Measurements from ENCODE around the gene EIF4E1B. TPM values are rescaled to one million over a fixed set of nuclear protein-coding genes. Genes with fewer than 3 reads are reported as not detected.

EIF4E1B gene
- total and polyA plus RNA-seq, 3 experiments from 2014 or later = not detected

DNA sequence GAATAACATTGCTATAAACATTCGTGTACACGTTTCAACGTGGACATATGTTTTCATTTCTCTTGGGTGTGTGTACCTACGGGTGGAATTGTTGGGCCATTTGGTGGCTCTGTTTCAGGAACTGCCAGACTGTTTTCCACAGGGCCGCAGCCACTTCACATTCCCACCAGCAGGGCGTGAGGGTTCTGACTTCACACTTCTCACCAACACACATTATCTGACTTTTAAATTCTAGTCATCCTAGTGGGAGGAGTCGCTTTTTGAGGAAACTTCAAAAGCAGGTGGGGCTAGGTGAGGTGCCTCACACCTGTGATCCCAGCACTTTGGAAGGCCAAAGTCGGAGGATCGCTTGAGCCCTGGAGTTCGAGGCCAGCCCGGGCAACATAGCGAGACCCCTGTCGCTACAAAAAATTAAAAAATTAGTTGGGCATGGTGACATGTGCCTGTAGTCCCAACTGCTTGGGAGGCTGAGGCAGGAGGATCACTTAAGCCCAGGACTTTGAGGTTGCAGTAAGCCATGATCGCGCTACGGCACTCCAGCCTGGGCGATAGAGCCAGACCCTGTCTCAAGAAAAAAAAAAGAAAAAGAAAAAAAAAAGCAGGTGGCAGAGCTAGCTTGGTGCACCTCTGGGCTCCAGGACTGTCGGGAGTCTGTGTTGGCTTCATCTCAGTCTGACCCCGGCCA lies 45.3 kb downstream of the EIF4E1B start:
- ChIA-PET POLR2A (no interaction called here), CTCF (interaction anchor here (1.2 kb wide), 1 partner anchor 15 kb away, joined by 3 read pairs; no protein-coding TSS in a partner anchor)
- no peaks in the 10 kb centered on the region for H3K9me3 ChIP-seq (ENCODE audit: low read length)
- no peaks in the 10 kb centered on the region for H3K36me3 Mint-ChIP-seq
- peaks cover 37 to 60% of the 10 kb centered on the region in 2 donors for H3K27me3 Mint-ChIP-seq
- no peak overlapping the region for H3K27ac Mint-ChIP-seq
- no peaks in the 10 kb centered on the region for H3K9me3 Mint-ChIP-seq
- no peak overlapping the region for H3K4me3 ChIP-seq (ENCODE audit: low read length)
- DNase-seq = no peak
- no peak overlapping the region for H3K4me3 Mint-ChIP-seq
- no peaks in the 10 kb centered on the region for H3K4me1 ChIP-seq (ENCODE audit: insufficient read depth, low read length)
- H3K27ac ChIP-seq (ENCODE audit: low read depth, low read length) = no peak overlapping the region
- no peaks in the 10 kb centered on the region for H3K36me3 ChIP-seq (ENCODE audit: insufficient read depth, low read length)
- no peaks in the 10 kb centered on the region for H3K4me1 Mint-ChIP-seq
- H3K27me3 ChIP-seq (ENCODE audit: insufficient read depth, low read length, poor library complexity, severe bottlenecking) = peaks cover 13% of the 10 kb centered on the region

DNA sequence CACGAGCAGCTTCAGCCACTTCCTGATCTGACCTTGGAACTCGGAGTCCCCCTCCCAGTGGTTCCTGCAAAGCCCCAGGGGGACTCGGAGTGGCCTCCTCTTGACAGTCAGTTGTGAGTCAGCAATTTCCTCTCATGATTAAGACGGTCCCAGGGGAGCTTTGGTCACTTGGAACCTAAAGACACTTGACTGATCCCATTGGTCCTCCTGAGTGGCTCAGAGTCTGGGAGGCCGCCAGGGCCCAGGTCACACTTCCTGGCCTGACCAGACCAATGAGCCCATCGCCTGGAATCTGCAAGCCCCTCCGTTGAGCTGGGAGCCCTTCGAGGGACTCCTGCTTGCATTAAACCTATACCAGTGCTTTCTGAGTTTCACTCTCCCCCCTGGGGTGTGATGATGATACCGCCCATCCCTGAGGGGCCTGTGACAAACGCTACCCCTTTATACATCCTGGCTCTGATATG lies 45.9 kb downstream of the EIF4E1B start:
- peaks cover 42 to 58% of the 10 kb centered on the region in 2 donors for H3K27me3 Mint-ChIP-seq

DNA sequence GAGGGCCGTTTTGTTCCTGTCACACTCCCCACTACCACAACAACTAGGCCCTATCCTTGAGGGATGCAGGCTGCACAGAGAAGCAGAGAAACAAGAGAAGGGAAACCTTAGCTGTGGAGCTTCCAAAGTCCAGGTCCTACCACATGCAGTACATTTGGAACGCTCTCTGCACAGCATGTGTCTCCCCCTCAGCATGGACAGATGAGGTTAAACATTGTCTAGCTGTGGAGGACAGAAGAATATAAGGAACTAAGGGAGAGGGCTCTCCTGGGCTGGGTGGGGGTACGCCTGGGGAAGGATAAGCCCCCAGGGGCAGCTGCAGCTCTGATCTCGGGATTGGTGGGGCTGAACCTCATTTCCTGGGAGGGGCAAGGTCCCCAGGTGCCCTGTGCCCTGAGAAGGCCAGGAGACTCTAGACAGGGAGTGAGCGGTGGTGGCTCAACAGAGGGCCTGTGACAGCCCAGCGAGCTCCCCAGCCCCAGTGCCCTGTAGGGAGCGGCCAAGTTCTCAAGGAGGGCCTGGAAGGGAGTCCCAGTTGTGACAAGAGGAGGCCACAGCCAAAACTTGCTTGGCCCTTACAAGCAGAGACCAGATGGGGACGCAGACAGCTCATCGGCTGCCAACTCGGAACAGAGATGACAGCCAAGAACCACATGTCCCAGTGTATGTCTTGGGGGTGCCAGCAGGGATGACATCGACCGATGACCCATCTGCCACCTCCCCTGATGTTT lies 46.9 kb downstream of the EIF4E1B start:
- no peaks in the 10 kb centered on the region for H3K36me3 Mint-ChIP-seq
- H3K4me1 Mint-ChIP-seq = no peaks in the 10 kb centered on the region
- no peak overlapping the region for H3K27ac Mint-ChIP-seq
- DNase-seq = no peak
- Histone ChIP-seq H3K4me3 (ENCODE audit: low read length) (no peak overlapping the region), H3K9me3 (ENCODE audit: low read length) (no peaks in the 10 kb centered on the region), H3K4me1 (ENCODE audit: insufficient read depth, low read length) (no peaks in the 10 kb centered on the region), H3K27ac (ENCODE audit: low read depth, low read length) (no peak overlapping the region), H3K36me3 (ENCODE audit: insufficient read depth, low read length) (no peaks in the 10 kb centered on the region), H3K27me3 (ENCODE audit: insufficient read depth, low read length, poor library complexity, severe bottlenecking) (peaks cover 15% of the 10 kb centered on the region)
- H3K27me3 Mint-ChIP-seq = peaks cover 45 to 63% of the 10 kb centered on the region in 2 donors
- ChIA-PET CTCF (interaction anchor here (1.2 kb wide), 1 partner anchor 17 kb away, joined by 3 read pairs; no protein-coding TSS in a partner anchor), POLR2A (no interaction called here)
- H3K4me3 Mint-ChIP-seq = no peak overlapping the region
- no peaks in the 10 kb centered on the region for H3K9me3 Mint-ChIP-seq

More for the DNA sequence above, 45.9 kb downstream of the EIF4E1B start:
- Histone ChIP-seq H3K9me3 (ENCODE audit: low read length) (no peaks in the 10 kb centered on the region), H3K4me1 (ENCODE audit: insufficient read depth, low read length) (no peaks in the 10 kb centered on the region), H3K27ac (ENCODE audit: low read depth, low read length) (no peak overlapping the region), H3K36me3 (ENCODE audit: insufficient read depth, low read length) (no peaks in the 10 kb centered on the region), H3K27me3 (ENCODE audit: insufficient read depth, low read length, poor library complexity, severe bottlenecking) (peaks cover 15% of the 10 kb centered on the region), H3K4me3 (ENCODE audit: low read length) (no peak overlapping the region)
- H3K27ac Mint-ChIP-seq = no peak overlapping the region
- H3K4me1 Mint-ChIP-seq = no peaks in the 10 kb centered on the region
- no peaks in the 10 kb centered on the region for H3K36me3 Mint-ChIP-seq
- no peaks in the 10 kb centered on the region for H3K9me3 Mint-ChIP-seq
- ChIA-PET POLR2A (no interaction called here), CTCF (interaction anchor here (1.2 kb wide), 1 partner anchor 16 kb away, joined by 3 read pairs; no protein-coding TSS in a partner anchor)
- no peak overlapping the region for H3K4me3 Mint-ChIP-seq
- DNase-seq = no peak

DNA sequence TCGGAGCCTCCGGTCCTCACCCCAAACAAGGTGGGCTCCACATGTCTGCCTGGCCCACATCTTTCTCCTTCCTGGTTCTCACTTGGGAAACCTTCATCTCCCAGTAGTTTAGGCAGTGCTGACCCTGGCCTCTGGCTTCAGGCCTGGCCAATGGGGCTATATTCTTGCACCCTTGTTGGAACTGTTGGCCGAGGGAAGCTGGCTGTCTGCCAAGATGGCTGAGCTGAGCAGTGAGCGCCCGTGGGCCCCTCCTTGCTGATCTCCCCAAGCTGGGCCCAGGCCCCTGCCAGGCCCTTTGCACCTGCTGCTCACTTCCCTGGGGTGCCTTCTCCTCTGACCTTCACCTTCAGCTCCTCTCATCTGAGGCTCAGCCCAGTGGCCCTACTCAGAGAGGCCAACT lies 48.1 kb downstream of the EIF4E1B start:
- CTCF ChIA-PET = interaction anchor here (1.1 kb wide), 1 partner anchor 18 kb away, joined by 4 read pairs; no protein-coding TSS in a partner anchor
- H3K36me3 Mint-ChIP-seq = no peaks in the 10 kb centered on the region
- no peaks in the 10 kb centered on the region for H3K36me3 ChIP-seq (ENCODE audit: insufficient read depth, low read length)
- H3K27ac ChIP-seq (ENCODE audit: low read depth, low read length) = no peak overlapping the region
- H3K4me1 Mint-ChIP-seq = no peaks in the 10 kb centered on the region
- no peak for DNase-seq
- H3K4me3 ChIP-seq (ENCODE audit: low read length) = no peak overlapping the region
- POLR2A ChIA-PET = no interaction called here
- no peaks in the 10 kb centered on the region for H3K4me1 ChIP-seq (ENCODE audit: insufficient read depth, low read length)
- H3K27ac Mint-ChIP-seq = no peak overlapping the region
- peaks cover 15% of the 10 kb centered on the region for H3K27me3 ChIP-seq (ENCODE audit: insufficient read depth, low read length, poor library complexity, severe bottlenecking)
- H3K27me3 Mint-ChIP-seq = peaks cover 50 to 63% of the 10 kb centered on the region in 2 donors
- H3K9me3 ChIP-seq (ENCODE audit: low read length) = no peaks in the 10 kb centered on the region
- H3K9me3 Mint-ChIP-seq = peaks cover 0 to under 1% (median 0%) of the 10 kb centered on the region in 5 donors
- H3K4me3 Mint-ChIP-seq = no peak overlapping the region

DNA sequence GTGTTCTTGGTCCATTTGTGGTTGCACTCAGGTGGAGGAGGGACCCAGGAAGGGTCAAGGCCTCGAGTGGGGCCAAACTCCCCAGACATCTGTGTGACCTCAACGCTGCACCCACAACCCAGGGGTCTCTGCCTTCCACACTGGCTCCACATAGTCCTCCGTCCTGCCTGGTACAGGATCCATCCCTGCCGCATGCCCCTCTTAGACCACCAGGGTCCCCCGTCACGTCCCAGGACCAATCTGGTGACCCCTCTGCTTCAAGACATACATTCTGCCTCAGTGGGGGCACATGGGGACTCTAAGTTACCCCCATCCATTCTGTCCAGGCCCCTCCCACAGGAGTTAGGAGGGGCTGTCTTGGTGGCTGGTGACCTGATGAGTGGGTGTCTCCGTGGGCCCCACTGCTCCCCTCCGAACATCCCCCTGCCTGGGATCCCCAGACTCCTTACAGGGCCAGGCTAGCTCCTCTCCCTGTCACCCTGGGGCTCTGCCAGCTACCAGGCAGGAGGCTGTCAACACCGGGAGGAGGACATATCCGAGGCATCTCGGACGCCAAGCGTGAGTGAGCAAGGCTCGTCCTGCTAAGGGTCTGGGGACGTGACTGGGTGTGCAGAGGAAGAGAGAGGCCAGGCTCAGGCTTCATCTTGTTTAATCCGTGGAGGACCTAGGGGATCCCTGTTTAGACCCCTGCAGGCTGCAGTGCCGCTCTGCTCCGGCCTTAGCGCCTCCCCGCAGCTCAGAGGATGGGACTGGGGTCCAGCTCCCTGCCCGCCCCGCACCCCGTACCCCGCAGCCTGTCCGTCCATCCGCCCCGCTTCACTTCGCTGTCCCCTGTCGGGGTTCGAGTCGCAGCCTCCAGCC lies 49.1 kb downstream of the EIF4E1B start:
- H3K27me3 Mint-ChIP-seq = peaks cover 54 to 67% of the 10 kb centered on the region in 2 donors
- DNase-seq = no peak
- H3K4me3 Mint-ChIP-seq = no peak overlapping the region
- Histone ChIP-seq H3K9me3 (ENCODE audit: low read length) (no peaks in the 10 kb centered on the region), H3K4me3 (ENCODE audit: low read length) (no peak overlapping the region), H3K27ac (ENCODE audit: low read depth, low read length) (no peak overlapping the region), H3K4me1 (ENCODE audit: insufficient read depth, low read length) (no peaks in the 10 kb centered on the region), H3K36me3 (ENCODE audit: insufficient read depth, low read length) (no peaks in the 10 kb centered on the region), H3K27me3 (ENCODE audit: insufficient read depth, low read length, poor library complexity, severe bottlenecking) (peaks cover 15% of the 10 kb centered on the region)
- no peaks in the 10 kb centered on the region for H3K36me3 Mint-ChIP-seq
- ChIA-PET CTCF (interaction anchor here (1.1 kb wide), 2 partner anchors 19 kb away, joined by 4 read pairs; no protein-coding TSS in a partner anchor), POLR2A (no interaction called here)
- no peaks in the 10 kb centered on the region for H3K4me1 Mint-ChIP-seq
- H3K9me3 Mint-ChIP-seq = peaks cover 0 to 5% (median 4%) of the 10 kb centered on the region in 5 donors
- H3K27ac Mint-ChIP-seq = peak overlapping the region in 1 of 8 donors; percentile 29

DNA sequence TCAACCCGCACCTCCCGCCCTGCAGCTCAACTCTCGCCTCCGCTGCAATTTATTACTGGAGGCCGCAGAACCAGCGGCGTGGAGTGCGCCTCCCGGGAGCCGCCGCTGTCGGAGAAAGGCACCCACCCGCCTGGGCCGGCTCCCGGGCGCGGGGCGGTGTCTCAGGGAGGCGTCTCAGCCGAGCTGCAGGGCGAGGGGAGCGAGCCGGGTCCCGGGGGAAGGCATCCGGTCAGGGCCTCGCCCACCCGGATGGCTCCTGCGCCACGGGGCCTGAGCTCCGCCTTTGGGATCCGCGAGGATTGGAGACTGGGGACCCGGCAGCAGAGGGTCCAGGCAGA lies 49.7 kb downstream of the EIF4E1B start:
- DNase-seq = no peak
- Mint-ChIP-seq H3K27ac (no peak overlapping the region), H3K4me1 (no peaks in the 10 kb centered on the region), H3K9me3 (peaks cover 3 to 10% (median 7%) of the 10 kb centered on the region in 5 donors), H3K27me3 (peaks cover 54 to 68% of the 10 kb centered on the region in 2 donors), H3K4me3 (no peak overlapping the region), H3K36me3 (peaks cover 0 to 3% (median 2%) of the 10 kb centered on the region in 3 donors)
- Histone ChIP-seq H3K27me3 (ENCODE audit: insufficient read depth, low read length, poor library complexity, severe bottlenecking) (peaks cover 15% of the 10 kb centered on the region), H3K4me3 (ENCODE audit: low read length) (no peak overlapping the region), H3K9me3 (ENCODE audit: low read length) (no peaks in the 10 kb centered on the region), H3K36me3 (ENCODE audit: insufficient read depth, low read length) (no peaks in the 10 kb centered on the region), H3K4me1 (ENCODE audit: insufficient read depth, low read length) (no peaks in the 10 kb centered on the region), H3K27ac (ENCODE audit: low read depth, low read length) (no peak overlapping the region)
- CTCF ChIA-PET = interaction anchor here (1.1 kb wide), 1 partner anchor 19 kb away, joined by 4 read pairs; no protein-coding TSS in a partner anchor
- POLR2A ChIA-PET = no interaction called here

DNA sequence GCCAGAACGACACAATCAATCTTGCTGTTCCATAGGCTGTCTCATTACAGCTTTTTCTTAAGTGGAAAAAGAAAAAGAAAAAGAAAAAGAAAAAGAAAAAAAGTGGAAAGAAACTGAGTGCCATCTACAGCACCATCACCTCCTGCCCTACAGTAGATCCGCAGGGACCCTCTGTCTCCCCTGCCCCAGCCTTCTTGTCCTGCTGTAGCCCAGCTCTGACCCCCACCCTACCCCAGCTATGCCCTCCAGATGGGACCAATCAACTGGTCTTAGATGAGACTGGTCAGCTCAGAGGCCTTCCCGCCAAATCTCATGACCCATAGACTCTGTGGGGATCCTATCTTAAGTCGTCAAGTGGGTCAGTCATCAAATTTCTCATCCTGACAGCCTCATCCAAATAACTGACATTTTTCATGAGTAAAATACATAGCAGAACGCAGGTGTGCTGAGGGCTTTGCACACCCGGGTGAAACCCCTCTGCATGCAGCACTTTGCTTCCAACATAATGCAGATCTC lies 51.6 kb downstream of the EIF4E1B start:
- Mint-ChIP-seq H3K9me3 (peaks cover 5 to 19% (median 15%) of the 10 kb centered on the region in 5 donors), H3K27me3 (peaks cover 50 to 75% of the 10 kb centered on the region in 2 donors), H3K27ac (no peak overlapping the region), H3K4me1 (no peaks in the 10 kb centered on the region), H3K4me3 (no peak overlapping the region), H3K36me3 (peaks cover 0 to 11% (median 3%) of the 10 kb centered on the region in 3 donors)
- Histone ChIP-seq H3K4me3 (ENCODE audit: low read length) (no peak overlapping the region), H3K4me1 (ENCODE audit: insufficient read depth, low read length) (no peaks in the 10 kb centered on the region), H3K36me3 (ENCODE audit: insufficient read depth, low read length) (no peaks in the 10 kb centered on the region), H3K27ac (ENCODE audit: low read depth, low read length) (no peak overlapping the region), H3K9me3 (ENCODE audit: low read length) (no peaks in the 10 kb centered on the region), H3K27me3 (ENCODE audit: insufficient read depth, low read length, poor library complexity, severe bottlenecking) (peaks cover 15% of the 10 kb centered on the region)
- no peak for DNase-seq
- ChIA-PET CTCF (interaction anchor here (1.0 kb wide), 1 partner anchor 21 kb away, joined by 6 read pairs; no protein-coding TSS in a partner anchor), POLR2A (no interaction called here)

All from CD8-positive, alpha-beta memory T cell (primary cell).